Measurements from ENCODE around the gene ABCA7.
"Not testable (repeated sequence)": the region's sequence is repeated elsewhere in the genome, so short reads cannot be mapped to it uniquely, and the experiment has no call there.

ABCA7 gene

GRCh38 chr19:1017115-1017905 is 22.6 kb upstream of the ABCA7 start:
- DNase-seq (ENCODE audit: low read depth, low spot score), result no peak

GRCh38 chr19:1017906-1018305 is 22.0 kb upstream of the ABCA7 start:
- no peak for DNase-seq (ENCODE audit: low read depth, low spot score)

GRCh38 chr19:1018393-1018792 is 21.5 kb upstream of the ABCA7 start:
- no peak for DNase-seq (ENCODE audit: low read depth, low spot score)

GRCh38 chr19:1018932-1019615 is 20.8 kb upstream of the ABCA7 start:
- no peak for DNase-seq (ENCODE audit: low read depth, low spot score)

GRCh38 chr19:1019616-1019961 is 20.3 kb upstream of the ABCA7 start:
- no peak for DNase-seq (ENCODE audit: low read depth, low spot score)

GRCh38 chr19:1019980-1020867 is 19.7 kb upstream of the ABCA7 start:
- no peak for DNase-seq (ENCODE audit: low read depth, low spot score)

- peak; percentile 99 for DNase-seq (ENCODE audit: low read depth, low spot score)
Measured at GRCh38 chr19:1020868-1021425, 19.0 kb upstream of the ABCA7 start, which contains the start of gene TMEM259. Gene TMEM259, minus strand, starts transcription at chr19:1021123. Its CDS starts 127 bp downstream, at chr19:1020996.

- not testable (repeated sequence) for DNase-seq (ENCODE audit: low read depth, low spot score)
Measured at GRCh38 chr19:1023883-1024188, 16.1 kb upstream of the ABCA7 start.

GRCh38 chr19:1025080-1025479 is 14.8 kb upstream of the ABCA7 start:
- not testable (repeated sequence) for DNase-seq (ENCODE audit: low read depth, low spot score)

- peak; percentile 95 for DNase-seq (ENCODE audit: low read depth, low spot score)
Measured at GRCh38 chr19:1025960-1026782, 13.7 kb upstream of the ABCA7 start, which contains the start of gene CNN2. Gene CNN2, plus strand, starts transcription at chr19:1026608. Its CDS starts 54 bp downstream, at chr19:1026662.

GRCh38 chr19:1026783-1027649 is 12.9 kb upstream of the ABCA7 start:
- peak; percentile 45 for DNase-seq (ENCODE audit: low read depth, low spot score)

GRCh38 chr19:1027650-1028061 is 12.3 kb upstream of the ABCA7 start:
- DNase-seq (ENCODE audit: low read depth, low spot score), result no peak

GRCh38 chr19:1028062-1028926 is 11.6 kb upstream of the ABCA7 start:
- DNase-seq (ENCODE audit: low read depth, low spot score), result peak; percentile 96

GRCh38 chr19:1032264-1032867 is 7.5 kb upstream of the ABCA7 start:
- no peak for DNase-seq (ENCODE audit: low read depth, low spot score)

GRCh38 chr19:1035998-1036621 is 3.8 kb upstream of the ABCA7 start:
- no peak for DNase-seq (ENCODE audit: low read depth, low spot score)

- no peak for DNase-seq (ENCODE audit: low read depth, low spot score)
Measured at GRCh38 chr19:1037621-1038064, 2.3 kb upstream of the ABCA7 start.

- DNase-seq (ENCODE audit: low read depth, low spot score), result no peak
Measured at GRCh38 chr19:1038978-1039645, 795 bp upstream of the ABCA7 start.
